Bone marrow (tissue), 2 donors: ENCODE measurements around the gene NPC1L1.
"Not testable (repeated sequence)": the region's sequence is repeated elsewhere in the genome, so short reads cannot be mapped to it uniquely, and the experiment has no call there.

ENCODE experiments used
- DNase-seq, 2 donors: peaks; one replicate each; lab custom pipeline; 2025; lab: John Stamatoyannopoulos, UW

Gene NPC1L1

GRCh38 chr7:44565795-44566559 is 24.8 kb upstream of the NPC1L1 start:
- no peak for DNase-seq

DNA sequence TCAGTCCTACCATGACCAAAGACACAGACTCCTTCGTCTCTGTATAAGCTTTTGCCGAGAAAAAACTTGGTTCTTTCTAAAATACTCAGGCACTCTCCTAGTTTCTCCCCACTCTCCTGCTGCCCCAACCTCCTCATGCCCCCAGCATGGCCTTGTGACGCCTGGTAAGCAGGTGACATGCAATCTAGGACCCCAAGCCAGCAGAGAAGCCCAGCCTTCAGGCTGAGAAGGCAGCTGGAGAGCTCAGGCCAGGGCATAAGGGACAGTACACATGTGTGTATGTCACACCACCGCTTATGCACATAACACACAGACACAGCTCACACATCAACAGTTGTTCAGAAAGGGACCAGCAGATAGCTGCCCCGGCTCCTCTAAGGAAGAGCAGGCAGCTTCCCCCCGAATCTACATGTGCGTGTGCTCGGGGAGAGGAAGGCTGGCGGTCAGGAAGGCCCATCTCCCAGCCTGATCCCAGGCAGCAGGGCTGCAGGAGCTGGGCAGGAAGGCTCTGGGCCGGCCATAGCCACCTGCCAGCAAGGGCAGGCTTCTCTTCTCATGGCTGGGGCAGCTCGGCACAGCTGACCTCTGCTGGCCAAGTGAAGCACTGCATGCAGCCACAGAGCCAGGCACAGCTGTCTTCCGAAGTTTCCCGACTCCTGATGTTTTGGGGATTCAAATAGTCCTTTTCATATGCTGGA is 24.1 kb upstream of the NPC1L1 start:
- DNase-seq, result peak in 1 of 2 donors; percentile 25

- no peak for DNase-seq
Observed at GRCh38 chr7:44564606-44565005, 23.5 kb upstream of the NPC1L1 start.

GRCh38 chr7:44563171-44563679 is 22.1 kb upstream of the NPC1L1 start:
- DNase-seq, result no peak

DNA sequence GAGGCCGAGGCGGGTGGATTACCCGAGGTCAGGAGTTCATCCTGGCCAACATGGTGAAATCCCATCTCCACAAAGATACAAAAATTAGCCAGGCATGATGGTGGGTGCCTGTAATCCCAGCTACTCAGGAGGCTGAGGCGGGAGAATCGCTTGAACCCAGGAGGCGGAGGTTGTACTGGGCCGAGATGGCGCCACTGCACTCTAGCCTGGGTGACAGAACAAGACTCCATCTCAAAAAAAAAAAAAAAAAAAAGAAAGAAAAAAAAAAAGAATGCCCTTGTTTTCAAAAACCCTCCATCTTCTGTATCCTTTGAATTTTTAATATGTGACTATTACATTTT is 21.5 kb upstream of the NPC1L1 start:
- not testable (repeated sequence) for DNase-seq

DNA sequence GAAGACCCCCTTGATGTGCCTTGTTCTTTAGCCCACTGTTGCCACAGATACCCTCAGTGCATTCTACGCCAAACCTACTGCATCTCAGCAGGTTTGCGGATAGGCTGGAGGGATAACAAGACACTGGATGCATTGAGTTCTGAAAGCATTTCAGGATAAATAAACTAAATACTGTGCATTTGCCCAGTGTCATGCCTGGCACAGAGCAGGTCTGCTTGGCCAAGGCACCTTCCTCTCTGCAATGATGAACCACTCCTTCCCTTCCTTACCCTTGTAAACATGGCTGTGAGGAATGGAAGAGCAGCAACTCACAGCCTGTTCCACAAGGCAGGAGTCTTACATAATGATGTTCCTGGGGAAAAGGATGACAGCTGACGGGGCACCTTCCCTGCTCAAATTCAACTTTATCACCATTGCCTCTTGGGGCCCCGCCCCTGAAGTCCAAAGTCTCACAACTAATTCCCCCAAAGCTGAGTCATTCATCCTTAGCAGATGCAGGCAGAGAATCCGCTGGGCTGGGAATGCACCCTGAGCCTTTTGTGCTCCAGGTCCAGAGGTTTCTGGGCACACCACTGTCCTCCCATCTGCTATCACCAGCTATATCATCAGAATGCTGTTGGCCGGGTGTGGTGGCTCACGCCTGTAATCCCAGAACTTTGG is 21.0 kb upstream of the NPC1L1 start:
- no peak for DNase-seq

DNA sequence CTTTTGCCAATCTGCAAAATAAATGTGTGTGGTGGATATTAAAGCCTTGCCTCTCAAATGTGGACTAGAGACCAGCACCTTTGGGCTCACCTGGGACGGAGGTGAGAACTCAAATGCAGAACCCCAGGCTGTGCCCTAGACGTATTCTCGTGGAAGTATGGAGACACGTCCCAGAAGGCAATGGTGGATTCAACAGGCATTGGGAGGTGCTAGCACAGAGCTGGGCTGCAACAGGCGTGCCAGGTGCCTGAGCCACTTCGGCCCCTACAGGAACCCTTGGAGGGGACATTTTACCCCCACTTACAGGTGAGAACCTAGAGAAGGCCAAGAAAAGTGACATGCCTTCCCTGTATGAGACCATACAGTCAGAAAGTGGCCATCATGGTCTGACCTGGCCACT is 20.4 kb upstream of the NPC1L1 start:
- no peak for DNase-seq

DNA sequence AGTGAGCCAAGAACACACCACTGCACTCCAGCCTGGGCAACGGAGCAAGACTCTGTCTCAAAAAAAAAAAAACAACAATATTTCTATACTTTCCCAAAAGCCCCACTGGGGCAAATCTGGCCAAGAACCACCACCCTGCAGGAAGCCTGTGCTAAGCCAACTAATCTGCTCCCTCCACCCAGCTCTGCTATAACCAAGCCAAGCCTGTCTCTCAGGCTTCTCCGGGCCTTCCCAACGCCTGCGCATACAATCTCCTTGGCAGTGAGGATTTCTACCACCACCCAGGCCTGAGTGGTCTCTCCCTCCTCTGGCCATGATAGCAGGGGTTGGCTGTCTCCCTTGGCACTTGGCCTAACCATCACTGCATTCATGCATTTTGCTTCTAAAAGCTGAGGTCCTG is 18.4 kb upstream of the NPC1L1 start:
- DNase-seq, result no peak

DNA sequence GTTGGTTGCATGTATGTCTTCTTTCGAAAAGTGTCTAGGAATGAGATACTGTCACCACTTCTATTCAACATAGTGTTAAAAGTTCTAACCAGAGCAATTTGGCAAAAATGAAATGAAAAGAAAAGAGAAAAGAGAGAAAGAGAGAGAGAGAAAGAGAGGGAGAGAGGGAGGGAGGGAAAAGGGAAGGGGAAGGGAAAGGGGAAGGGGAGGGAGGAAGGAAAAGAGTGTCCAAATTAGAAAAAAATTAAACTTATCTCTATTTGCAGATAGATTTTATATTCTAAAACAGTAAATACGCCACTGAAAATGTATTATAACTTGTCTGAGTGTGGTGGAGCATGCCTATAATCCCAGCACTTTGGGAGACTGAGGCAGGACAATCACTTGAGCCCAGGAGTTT is 16.4 kb upstream of the NPC1L1 start:
- DNase-seq, result no peak

DNA sequence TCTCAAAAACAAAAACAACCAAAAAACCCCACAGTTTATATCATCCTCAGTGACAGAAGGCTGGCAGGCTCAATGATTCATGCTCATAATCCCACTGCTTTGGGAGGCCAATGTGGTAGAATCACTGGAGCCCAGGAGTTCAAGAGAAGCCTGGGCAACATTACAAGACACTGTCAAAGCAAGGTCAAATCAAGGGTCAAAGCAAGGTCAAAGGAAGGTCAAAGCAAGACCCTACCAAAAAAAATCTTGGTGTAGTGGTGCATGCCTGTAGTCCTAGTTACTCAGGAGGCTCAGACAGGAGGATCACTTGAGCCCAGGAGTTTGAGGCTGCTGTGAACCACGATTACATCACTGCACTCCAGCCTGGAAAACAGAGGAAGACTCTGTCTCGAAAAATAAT is 14.2 kb upstream of the NPC1L1 start:
- no peak for DNase-seq

DNA sequence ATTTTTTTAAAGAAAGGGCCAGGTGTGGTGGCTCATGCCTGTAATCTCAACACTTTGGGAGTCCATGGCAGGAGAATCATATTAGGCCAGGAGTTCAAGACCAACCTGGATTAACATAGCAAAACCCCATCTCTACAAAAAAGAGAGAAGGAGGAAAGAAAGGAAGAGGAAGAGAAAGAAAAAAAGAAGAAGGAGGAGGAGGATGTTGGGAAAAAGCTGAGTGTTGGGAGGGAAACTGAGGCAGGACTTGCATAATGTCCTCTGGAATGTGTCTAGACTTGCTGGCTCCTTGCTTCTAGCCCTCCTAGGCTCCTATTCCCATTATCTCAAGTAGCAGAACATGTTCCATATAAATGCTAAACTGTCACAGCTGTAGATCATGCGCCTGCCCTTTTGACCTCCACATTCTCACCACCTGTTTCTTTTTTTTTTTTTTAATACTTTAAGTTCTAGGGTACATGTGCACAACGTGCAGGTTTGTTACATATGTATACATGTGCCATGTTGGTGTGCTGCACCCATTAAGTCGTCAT is 11.4 kb upstream of the NPC1L1 start:
- not testable (repeated sequence) for DNase-seq

DNA sequence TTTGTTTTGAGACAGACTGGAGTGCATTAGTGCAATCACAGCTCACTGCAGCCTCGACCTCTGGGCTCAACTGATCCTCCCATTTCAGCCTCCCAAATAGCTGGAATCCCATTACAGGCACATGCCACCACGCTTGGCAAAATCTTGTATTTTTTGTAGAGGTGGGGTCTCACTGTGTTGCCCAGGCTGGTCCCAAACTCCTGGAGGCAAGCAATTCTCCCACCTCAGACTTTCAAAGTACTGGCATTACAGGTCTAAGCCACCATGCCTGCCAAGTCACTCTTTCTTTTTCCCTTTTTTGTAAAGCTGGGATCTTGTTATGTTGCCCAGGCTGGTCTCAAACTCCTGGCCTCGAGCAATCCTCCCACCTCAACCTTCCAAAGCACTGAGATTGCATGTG is 8.3 kb upstream of the NPC1L1 start:
- no peak for DNase-seq

- no peak for DNase-seq
Observed at GRCh38 chr7:44548893-44549292, 7.8 kb upstream of the NPC1L1 start.

DNA sequence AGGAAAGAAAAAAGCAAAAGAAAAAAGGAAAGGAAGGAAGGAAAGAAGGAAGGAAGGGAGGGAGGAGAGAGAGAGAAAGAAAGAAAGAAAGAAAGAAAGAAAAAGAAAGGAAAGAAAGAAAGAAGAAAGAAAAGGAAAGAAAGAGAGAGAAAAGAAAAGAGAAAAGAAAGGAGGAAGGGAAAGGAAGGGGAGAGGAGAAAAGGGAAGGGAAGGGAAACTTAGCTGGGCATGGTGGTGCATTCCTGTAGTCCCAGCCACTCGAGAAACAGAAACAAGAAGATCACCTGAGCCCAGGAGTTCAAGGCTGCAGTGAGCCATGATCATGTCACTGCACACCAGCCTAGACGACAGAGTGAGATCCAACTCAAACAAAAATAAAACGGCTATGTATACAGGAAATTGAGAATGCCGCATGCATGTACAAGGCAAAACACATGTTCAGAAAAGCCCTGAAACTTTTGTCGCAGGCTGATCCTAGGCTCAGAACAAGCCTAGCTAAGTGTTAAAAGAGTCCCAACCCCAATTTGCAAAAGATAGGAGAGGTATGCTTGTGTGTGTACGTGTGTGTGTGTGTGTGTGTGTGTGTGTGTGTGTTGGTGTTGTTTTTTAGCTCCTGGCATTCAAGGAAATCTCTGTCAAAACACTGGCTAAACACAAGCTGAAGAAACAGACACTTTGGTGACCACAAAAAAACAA is 6.6 kb upstream of the NPC1L1 start:
- no peak for DNase-seq

DNA sequence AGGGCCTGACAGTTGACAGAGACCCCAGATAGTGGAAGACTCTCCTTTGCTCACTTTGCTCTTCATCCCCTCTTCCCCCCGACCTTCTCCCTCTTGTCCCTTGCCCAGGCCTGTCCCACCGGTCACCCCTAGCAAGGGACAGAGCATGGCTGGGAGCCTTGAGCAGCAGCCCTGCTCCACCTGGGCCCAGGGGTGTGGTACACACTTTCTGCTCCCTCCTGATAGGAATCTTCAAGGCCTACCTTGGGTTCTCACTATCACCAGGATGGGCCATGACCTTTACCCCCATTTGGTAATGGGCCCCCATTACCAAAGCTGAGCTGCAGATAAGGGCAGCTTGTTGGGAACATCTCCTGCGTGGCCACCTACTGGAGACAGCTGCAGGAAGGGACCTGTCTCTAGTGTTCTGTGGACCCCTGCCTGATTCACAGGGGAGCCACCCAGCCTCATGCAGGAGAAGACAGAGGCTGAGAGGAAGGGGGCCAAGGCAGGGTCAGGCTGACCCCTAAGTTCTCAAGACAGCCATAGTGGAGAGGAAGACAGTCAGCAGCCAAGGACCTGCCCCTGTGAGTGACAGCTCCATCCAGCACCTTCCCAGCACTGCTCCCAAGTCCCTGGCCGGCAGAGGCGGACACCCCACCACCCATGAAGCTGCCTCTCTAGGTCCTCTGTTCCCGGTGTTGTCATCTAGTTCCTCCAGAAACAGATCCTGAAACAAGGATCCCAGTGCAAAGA is 913 bp upstream of the NPC1L1 start:
- DNase-seq, result no peak

GRCh38 chr7:44540592-44541027 is 520 bp downstream of the NPC1L1 start:
- DNase-seq, result no peak

GRCh38 chr7:44539669-44540506 is 1.2 kb downstream of the NPC1L1 start:
- DNase-seq, result no peak

DNA sequence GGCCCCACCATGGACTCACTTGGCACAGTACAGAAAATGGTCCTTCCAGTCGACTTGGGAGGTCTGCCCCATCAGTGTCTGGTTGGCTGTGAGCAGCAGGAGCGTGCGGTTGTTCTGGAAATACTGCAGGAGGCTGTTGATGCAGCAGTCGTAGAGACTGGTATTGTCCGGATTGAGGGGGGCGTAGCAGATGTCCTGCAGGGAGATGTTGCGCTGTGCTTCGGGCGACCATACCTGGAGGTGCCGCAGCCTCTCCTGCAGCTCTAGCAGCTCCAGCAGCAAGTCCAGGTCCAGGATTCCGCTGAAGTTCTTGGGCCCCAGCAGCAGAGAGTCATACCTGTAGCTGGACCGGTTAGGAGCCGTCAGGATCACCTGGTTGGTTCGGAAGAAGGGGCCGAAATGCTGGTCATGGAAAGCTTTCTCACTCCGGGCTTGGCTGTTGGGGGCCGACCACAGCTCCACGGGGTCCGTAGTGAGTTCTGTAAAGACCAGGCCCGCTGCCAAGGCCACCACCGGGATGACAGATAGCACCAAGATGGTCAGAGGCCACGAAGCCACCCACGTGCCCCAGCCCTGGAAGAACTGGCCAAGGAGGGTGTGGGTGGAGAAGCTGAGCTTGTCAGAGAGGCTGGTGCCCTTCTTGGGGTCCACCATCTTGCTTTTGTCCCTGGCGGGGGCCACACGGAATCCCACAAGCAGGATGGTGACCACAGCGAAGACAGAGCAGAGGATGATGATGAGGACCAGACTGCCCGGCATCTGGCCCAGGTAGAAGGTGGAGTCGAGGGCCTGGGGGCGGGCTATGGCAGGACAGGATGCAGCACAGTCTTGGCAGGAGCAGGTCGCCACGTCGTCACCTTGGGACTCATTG is 2.1 kb downstream of the NPC1L1 start:
- no peak for DNase-seq

GRCh38 chr7:44538093-44538797 is 2.9 kb downstream of the NPC1L1 start:
- no peak for DNase-seq
